HuH-7 (cell line): Measurements from ENCODE around the gene MRPL34.

Experiments
- DNase-seq: peaks from one replicate; pipeline ENCODE4 v3.0.0; 2011; ENCODE audit warnings: low spot score

The MRPL34 gene

GRCh38 chr19:17328517-17329365 lies 23.1 kb downstream of the MRPL34 start:
- DNase-seq, result no peak

- no peak for DNase-seq
These were observed 23.9 kb downstream of the MRPL34 start for GRCh38 chr19:17329366-17330261.

GRCh38 chr19:17330262-17331044 lies 24.8 kb downstream of the MRPL34 start:
- no peak for DNase-seq

- no peak for DNase-seq
These were observed 25.4 kb downstream of the MRPL34 start for GRCh38 chr19:17331045-17331558.

- no peak for DNase-seq
These were observed 26.6 kb downstream of the MRPL34 start for GRCh38 chr19:17332360-17332676.

GRCh38 chr19:17332677-17333581 lies 27.3 kb downstream of the MRPL34 start:
- DNase-seq, result peak; percentile 81

- no peak for DNase-seq
These were observed 28.1 kb downstream of the MRPL34 start for GRCh38 chr19:17333611-17334413.

- peak; percentile 95 for DNase-seq
These were observed 29.0 kb downstream of the MRPL34 start, which contains the start of gene ANO8 for GRCh38 chr19:17334414-17335409. ANO8 (minus strand) TSS chr19:17334855; CDS start chr19:17334670, 185 bp downstream.

GRCh38 chr19:17335575-17335974 lies 29.9 kb downstream of the MRPL34 start:
- DNase-seq, result no peak

GRCh38 chr19:17336872-17337674 lies 31.4 kb downstream of the MRPL34 start, which contains the start of gene GTPBP3:
GTPBP3 (plus strand) TSS chr19:17337553; CDS start chr19:17337612, 59 bp downstream.
- DNase-seq, result peak; percentile 97

GRCh38 chr19:17337675-17338432 lies 32.2 kb downstream of the MRPL34 start:
- no peak for DNase-seq

- no peak for DNase-seq
These were observed 32.9 kb downstream of the MRPL34 start for GRCh38 chr19:17338433-17339078.

- DNase-seq, result no peak
These were observed 33.5 kb downstream of the MRPL34 start for GRCh38 chr19:17339088-17339741.

- DNase-seq, result no peak
These were observed 34.7 kb downstream of the MRPL34 start for GRCh38 chr19:17340302-17340870.

- DNase-seq, result no peak
These were observed 35.2 kb downstream of the MRPL34 start for GRCh38 chr19:17340871-17341357.
